ENCODE results near the gene TOLLIP.

DNA sequence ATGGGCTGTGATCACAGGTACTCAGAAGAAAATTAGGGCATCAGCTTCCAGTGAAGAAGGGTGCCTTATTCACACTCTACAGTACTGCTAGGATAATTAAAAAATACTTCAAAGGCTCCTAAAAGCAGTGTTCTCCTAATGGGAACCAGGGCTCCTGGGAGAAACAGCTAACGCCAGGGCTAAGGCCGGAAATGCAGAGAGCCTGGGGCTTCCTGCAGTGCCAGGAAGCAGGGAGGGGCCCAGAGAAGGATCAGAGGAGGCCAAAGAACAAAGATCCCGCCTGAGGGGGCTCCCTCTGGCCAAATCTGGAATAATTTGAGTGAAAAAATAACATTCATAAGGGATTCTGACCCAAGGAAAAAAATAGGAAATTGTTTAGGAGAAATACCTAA lies 27.5 kb downstream of the TOLLIP start:
- TF ChIP-seq, protein P1, sequence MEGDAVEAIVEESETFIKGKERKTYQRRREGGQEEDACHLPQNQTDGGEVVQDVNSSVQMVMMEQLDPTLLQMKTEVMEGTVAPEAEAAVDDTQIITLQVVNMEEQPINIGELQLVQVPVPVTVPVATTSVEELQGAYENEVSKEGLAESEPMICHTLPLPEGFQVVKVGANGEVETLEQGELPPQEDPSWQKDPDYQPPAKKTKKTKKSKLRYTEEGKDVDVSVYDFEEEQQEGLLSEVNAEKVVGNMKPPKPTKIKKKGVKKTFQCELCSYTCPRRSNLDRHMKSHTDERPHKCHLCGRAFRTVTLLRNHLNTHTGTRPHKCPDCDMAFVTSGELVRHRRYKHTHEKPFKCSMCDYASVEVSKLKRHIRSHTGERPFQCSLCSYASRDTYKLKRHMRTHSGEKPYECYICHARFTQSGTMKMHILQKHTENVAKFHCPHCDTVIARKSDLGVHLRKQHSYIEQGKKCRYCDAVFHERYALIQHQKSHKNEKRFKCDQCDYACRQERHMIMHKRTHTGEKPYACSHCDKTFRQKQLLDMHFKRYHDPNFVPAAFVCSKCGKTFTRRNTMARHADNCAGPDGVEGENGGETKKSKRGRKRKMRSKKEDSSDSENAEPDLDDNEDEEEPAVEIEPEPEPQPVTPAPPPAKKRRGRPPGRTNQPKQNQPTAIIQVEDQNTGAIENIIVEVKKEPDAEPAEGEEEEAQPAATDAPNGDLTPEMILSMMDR (IDR thresholded peaks at IDR 0.05) = no peak
- TF ChIP-seq POLR2A (IDR thresholded peaks at IDR 0.05) = no peak

All from esophagus squamous epithelium (tissue), 4 donors.